Forelimb muscle (tissue), 1 donor: ENCODE data around the gene NPAT. TPM values are rescaled to one million over a fixed set of nuclear protein-coding genes. Genes with fewer than 3 reads are reported as not detected.
A peak's percentile ranks its signal among the peaks of the same experiment; 100 is the strongest.

Experiments used
- DNase-seq: peaks from one replicate; pipeline ENCODE4 v3.0.0-alpha.2; 2013; ENCODE audit warnings: low read depth
- polyA plus RNA-seq: library from polyadenylated mRNA; unstranded; fragments of 120-200 nt; gene quantifications from one replicate; pipeline ENCODE4 v1.2.1, GENCODE V29; 2013; ENCODE audit not compliant: insufficient read length

Gene NPAT
- 7.7 TPM for polyA plus RNA-seq

DNA sequence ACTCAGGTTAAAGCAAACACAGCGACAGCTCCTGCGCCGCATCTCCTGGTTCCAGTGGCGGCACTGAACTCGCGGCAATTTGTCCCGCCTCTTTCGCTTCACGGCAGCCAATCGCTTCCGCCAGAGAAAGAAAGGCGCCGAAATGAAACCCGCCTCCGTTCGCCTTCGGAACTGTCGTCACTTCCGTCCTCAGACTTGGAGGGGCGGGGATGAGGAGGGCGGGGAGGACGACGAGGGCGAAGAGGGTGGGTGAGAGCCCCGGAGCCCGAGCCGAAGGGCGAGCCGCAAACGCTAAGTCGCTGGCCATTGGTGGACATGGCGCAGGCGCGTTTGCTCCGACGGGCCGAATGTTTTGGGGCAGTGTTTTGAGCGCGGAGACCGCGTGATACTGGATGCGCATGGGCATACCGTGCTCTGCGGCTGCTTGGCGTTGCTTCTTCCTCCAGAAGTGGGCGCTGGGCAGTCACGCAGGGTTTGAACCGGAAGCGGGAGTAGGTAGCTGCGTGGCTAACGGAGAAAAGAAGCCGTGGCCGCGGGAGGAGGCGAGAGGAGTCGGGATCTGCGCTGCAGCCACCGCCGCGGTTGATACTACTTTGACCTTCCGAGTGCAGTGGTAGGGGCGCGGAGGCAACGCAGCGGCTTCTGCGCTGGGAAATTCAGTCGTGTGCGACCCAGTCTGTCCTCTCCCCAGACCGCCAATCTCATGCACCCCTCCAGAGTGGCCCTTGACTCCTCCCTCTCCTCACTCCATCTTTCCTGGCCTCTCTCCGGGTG is at the start of gene NPAT, which contains the start of gene ATM:
Gene NPAT (minus strand): TSS at position 65 of the 774 bp plus-strand sequence. CDS start 102 bp downstream, outside the sequence.
Gene ATM (plus strand): TSS at position 494 of the 774 bp plus-strand sequence. CDS start 4,558 bp downstream, outside the sequence.
- DNase-seq, result peak; percentile 97

GRCh38 chr11:108269583-108269982 is 47.1 kb upstream of the NPAT start:
- no peak for DNase-seq

DNA sequence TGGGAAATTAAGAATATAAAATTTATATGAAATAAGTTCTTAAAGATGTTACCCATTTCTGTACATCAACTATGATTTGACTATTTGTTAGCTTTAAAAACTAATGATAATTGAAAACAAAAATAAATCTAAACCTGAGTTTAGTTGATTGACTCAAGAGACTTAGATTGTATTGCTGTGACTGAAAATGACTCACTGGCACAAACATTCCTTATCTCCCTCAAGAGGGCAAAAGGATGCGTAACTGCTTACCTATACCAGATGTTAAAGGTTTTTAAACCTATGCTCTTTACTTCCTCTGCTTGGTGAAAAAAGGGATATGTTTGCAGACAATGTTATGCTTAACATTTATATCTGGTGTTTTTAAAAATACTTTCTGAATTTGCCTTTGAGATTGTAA is 30.7 kb upstream of the NPAT start:
- no peak for DNase-seq

- DNase-seq, result no peak
Measured at GRCh38 chr11:108246885-108247284, 24.4 kb upstream of the NPAT start.

GRCh38 chr11:108246308-108246707 is 23.9 kb upstream of the NPAT start:
- no peak for DNase-seq

DNA sequence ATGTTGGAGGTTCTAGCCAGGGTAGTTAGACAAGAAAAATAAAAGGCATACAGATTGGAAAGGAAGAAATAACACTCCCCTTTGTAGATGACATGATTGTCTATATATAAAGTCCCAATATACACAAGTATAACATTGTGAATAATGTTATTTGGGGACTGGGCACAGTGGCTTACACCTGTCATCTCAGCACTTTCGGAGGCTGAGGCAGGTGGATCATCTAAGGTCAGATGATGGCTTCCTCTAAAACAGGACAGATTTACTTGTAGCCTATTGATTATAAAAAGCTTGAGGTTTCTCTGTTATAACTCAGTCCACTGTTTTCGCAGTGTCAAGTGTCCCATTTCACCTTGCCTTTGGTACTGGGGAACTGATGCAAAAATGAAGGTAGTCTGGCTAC is 20.0 kb upstream of the NPAT start:
- no peak for DNase-seq

DNA sequence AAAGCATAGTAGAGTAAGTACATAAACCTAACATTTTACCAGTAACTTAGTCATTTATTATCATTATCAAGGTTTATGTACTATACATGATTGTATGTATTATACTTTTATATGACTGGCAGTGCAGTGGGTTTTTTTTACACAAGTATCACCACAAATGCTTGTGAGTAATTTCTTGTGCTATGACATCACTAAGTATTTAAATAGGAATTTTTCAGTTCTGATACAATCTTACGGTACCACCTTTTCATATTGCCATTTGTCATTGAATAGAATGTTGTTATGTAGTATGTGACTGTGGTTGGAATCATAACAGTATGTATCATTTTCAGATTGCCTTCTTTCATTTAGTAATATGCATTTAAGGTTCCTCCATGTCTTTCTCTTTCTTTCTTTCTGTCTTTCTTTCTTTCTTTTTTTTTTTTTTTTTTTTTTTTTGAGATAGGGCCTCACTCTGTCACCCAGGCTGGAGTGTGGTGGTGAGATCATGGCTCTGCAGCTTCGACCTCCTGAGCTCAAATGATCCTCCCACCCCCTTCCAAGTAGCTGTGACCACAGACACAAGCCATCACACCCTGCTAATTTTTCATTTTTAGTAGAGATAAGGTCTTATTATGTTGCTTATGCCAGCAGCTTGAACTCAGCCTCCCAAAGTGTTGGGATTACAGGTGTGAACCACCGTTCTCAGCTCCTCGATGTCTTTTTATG is 19.0 kb upstream of the NPAT start:
- DNase-seq, result no peak

GRCh38 chr11:108239076-108239475 is 16.6 kb upstream of the NPAT start:
- no peak for DNase-seq

DNA sequence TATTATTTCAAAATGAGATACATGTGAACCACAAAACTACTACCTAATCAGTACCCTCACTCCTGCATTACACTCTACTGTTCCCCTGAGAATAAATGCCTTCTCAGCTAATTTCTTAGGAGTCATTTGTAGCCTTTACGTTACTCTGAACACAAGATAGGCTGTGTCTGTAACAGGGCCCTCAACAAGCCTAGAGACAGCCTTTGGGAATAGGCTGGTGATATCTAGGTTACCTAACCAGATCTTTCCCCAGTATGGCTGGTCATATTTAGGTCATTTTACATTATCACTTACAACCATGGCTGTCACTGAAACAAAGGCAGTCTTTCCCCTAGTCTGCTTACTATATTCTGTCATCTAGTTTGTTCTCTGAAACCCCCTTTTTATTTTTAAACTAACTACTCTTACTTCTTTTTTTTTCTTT is 14.6 kb upstream of the NPAT start:
- DNase-seq, result no peak

DNA sequence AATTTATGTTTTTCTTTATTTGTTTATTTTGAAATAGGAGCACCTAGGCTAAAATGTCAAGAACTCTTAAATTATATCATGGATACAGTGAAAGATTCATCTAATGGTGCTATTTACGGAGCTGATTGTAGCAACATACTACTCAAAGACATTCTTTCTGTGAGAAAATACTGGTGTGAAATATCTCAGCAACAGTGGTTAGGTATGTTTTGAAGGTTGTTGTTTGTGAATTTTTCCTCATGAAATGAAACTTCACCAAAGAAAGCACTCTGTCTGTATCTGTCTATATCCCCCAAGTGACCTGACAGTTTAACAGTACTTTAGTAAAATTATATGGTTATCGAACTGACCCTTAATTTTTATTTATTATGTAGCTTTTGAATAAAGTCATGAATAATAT is 13.2 kb upstream of the NPAT start:
- DNase-seq, result no peak

DNA sequence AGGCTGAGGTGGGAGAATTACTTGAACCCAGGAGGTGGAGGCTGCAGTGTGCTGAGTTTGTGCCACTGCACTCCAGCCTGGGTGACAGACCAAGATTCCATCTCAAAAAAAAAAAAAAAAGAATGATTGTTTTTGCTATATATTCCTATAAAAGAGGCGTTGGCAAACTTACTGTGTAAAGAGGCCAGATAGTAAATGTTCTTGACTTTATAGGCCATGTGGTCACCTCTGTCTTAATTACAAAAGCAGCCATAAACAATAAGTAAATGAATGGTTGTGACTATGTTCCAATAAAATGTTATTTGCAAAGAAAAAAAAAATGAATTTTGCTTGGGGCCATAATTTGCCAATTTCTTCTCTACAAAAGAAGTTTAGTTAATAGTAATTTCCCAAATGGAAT is 12.8 kb upstream of the NPAT start:
- no peak for DNase-seq

GRCh38 chr11:108233277-108233945 is 11.0 kb upstream of the NPAT start:
- no peak for DNase-seq

- no peak for DNase-seq
Measured at GRCh38 chr11:108228251-108228650, 5.8 kb upstream of the NPAT start.

DNA sequence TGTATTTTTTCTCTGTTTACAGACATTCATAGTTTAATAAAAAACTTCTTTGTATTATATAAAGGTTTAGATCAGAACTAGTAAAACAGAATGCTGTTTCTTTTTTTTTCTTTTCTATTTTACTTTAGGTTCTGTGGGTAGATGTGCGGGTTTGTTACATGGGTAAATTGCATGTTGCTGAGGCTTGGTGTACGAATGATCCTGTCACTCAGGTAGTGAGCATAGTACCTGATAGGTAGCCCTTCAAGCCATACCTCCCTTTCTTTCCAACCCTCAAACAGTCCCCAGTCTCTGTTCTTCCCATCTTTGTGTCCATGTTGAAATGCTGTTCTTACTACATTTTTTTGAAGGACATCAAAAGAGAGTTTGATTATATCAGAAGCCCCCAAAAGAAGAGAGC is 3.6 kb upstream of the NPAT start:
- no peak for DNase-seq

DNA sequence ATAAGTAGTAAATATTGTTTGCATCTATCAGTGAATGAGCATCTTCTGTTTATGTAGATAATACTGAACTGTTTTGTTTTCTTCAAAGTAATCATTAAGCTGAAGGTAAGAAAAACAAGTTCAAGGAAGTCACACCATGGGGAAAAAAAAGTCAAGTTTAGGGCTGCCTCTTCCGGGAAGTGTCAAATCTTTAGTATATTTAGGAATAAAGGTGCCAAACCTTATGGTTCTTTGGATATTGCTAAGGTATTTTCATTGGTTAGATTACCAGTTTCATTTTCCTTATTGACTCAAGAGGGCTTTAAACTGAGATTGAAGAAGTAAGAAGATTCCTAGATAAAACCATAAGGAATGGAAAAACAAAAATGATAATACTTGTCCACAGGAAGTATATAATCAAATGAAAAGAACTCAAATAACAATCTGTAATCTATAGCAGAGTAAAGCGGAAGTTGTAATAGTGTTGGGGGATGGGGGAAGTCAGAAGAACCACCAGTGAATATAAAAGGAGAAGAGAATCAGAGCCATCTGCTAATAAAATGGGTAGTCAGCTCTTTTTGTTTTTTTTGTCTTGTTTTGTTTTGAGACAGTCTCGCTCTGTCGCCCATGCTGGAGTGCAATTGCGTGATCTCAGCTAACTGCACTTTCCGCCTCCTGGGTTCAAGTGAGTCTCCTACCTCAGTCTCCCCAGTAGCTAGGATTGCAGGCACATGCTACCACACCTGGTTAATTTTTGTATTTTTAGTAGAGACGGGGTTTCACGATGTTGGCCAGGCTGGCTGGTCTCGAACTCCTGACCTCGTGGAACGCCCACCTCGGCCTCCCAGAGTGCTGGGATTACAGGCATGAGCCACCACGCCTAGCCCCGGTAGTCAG is 2.7 kb upstream of the NPAT start:
- no peak for DNase-seq

GRCh38 chr11:108224366-108224765 is 1.9 kb upstream of the NPAT start:
- DNase-seq, result no peak

DNA sequence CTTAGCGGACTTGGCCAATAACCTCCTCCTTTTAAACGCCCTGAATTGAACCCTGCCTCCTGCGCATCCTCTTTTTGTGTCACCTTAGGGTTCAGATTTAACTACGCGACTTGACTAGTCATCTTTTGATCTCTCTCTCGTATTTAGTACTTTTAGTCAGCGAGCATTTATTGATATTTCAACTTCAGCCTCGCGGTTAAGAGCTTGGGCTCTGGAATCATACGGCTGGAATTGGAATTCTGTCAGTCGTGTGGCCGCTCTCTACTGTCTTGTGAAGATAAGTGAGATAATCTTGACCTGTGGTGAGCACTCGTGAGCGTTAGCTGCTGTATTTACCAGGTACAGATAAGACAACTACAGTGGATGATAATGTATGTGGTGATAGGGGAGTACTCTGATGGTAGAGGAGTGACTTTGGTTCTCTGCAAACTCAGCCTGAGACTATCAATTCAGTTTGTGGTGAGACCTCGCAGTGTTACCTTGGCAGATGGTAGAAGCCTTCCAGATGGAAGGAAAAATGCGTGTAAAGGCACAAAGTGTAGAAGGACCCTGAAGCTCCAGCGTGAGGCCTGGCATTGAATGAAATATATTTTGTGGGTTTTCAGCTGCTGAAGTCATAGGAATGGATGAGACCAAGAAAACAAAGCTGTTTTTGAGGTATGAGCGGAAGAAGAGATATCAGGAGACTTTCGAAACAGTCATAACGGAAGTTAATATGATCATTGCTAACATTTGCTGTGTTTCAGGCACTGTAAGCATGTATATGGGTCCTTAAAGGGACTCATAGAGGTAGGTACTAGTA is 1.1 kb upstream of the NPAT start:
- no peak for DNase-seq

DNA sequence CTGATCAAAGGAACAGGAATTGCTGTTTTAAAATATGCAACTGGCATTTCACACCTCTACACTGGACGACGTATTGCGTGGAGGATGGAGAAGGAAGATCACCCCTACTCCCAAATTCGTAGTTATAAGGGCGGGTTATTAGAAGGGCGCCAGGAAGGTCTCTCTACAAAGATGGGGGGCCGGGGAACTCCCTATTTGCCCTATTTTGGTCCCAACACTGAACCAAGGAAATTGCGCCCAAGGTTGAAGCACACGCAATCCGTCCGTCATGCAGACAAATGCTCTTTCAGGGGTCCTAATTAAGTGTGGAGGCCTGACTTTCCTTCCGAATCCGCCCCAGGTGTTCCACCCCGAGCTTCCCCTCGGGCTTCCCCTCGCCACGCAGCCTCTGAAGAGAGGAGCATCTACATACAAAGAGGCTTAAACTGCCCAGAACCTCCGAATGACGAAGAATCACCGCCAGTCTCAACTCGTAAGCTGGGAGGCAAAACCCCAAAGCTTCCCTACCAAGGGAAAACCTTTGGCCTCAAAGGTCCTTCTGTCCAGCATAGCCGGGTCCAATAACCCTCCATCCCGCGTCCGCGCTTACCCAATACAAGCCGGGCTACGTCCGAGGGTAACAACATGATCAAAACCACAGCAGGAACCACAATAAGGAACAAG is 396 bp downstream of the NPAT start:
- DNase-seq, result no peak

DNA sequence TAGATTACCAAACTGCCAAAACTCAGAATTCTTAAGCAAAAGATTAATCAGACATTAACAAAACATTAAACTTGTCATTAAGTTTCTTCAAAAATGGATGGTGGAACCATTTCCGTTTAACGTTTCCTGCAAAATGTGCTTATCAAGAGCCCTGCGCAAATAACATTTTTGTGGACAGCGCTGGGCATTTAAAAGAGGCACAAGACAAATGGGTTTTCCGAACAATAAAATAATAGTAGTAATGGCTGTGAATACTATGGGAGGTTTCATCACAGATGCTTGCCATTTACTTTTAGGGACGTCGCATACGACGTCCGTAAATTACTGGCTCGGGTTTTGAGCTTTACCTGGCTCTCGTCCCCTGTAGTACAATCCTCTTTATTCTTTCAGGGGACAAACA is 1.1 kb downstream of the NPAT start:
- DNase-seq, result no peak

DNA sequence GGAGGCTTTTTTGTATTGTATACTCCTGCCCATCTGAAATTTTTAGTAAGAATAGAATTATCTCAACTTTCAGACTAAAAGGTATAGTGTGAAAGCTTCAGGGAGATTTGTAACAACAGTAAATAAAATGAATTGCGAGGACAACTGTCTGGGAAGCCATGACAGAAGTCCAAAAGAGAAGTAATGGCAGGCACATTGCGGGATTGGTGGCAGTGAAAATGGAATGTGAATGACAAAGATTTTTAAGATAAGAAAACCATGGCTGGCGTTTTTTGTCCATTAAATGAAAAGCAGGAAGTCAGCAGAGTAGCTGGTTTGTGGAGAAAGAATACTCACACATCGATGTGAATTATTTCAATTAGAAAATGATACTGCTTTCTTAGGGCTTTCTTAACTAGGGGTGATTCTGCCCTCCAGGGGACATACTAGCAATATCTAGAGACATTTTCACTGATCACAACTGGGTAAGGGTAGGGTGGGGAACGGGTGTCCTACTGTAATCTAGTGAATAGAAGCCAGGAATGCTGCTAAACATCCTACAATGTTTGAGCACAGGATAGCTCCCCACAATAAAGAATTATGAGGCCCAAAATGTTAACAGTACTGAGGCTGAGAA is 1.6 kb downstream of the NPAT start:
- no peak for DNase-seq
